ENCODE measurements around the gene CARMIL3.

GRCh38 chr14:24082411-24083080, 30.7 kb downstream of the CARMIL3 start:
- TF ChIP-seq POLR2AphosphoS5 (IDR thresholded peaks at IDR 0.05; ENCODE audit: low read depth, low read length) (no peak), TAF1 (IDR thresholded peaks at IDR 0.05; ENCODE audit: borderline replicate concordance, low read depth, low read length) (no peak)
